GM19099 (cell line): ENCODE results near the gene HDAC4.

ENCODE experiments used
- POLR2A ChIP-seq: IDR thresholded peaks from 3 replicates; pipeline ENCODE4 v1.6.1; 2011; ENCODE audit warnings: low read depth; ENCODE audit not compliant: insufficient read length; ENCODE audit errors: extremely low read depth

HDAC4 gene

GRCh38 chr2:239329284-239329971 is 71.4 kb downstream of the HDAC4 start:
- no peak for TF ChIP-seq POLR2A

DNA sequence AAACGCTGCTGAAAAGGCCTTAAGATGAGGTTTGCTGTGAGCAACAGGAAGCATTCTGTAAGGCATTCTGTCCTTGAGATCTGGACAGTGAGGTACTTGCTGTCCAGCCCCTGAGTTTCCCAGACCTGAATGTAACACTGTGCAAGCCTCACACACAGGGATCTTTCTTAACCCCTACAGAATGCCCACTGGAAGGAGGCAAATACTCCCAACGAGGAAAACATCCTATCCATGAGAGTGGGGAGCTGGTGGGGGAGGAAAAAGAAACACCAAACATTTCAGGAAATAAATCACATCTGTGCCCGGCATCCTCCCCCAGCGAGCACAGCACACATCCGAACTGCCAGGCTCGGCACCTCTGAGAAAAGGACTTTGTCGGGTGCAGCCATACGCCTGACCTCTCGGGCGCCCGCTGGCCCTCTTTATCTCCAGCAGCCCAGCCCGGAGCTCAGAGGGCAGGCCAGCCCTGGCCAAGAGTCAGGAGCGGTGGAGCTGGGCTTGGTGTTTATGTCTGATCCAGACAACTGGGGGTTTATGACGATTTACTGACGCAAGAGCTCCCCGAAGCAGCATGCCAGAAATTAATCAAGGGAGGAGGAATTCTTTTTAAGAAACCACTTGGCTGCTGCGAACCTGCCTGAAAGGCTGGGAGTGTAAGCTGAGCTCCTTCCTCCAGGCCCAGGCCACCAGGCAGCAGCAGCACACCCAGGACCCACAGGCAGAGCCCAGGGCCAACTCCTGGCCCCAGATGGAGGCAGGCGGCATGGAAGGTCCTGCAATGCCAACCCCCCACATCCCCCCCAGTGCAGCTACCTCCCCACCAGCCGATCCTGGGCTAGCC is 72.2 kb downstream of the HDAC4 start:
- TF ChIP-seq POLR2A, result no peak

DNA sequence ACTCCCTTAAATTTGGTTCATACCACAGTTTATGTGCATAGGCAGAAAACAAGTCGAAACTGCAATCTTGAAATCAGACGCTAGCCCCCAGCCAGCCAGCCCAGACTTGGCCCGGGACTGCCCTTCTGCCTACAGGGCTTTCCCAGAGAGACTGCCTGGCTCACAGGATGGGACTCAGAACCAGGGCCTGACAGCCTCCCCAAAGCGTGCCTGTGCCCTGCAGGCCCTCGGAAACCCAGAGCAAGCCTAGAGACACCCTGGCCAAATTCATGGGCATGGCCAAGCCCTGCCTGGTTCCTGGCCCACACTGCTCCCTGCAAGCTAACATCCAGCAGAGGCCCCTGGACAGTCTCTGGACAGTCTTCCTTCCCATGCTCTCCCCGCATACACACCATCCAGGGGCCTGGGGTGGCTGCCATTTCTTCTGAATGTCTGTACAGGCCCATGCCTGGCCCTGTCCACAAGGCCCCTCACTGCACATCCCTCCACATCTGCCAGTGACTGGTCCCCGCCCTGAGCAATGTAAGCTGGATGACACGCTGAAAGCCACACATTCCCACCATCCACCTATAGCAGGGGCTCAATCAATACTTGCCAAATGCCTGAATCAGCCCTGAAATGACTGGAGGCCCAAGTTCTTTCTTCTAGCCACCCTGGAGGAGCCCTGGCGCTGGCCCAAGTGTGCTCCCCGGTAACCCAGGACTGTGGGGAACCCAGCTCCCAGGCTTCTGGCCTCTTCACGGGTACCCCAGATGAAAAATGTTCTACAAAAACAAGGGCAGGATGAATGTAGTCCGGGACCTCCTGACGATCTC is 73.1 kb downstream of the HDAC4 start:
- no peak for TF ChIP-seq POLR2A

DNA sequence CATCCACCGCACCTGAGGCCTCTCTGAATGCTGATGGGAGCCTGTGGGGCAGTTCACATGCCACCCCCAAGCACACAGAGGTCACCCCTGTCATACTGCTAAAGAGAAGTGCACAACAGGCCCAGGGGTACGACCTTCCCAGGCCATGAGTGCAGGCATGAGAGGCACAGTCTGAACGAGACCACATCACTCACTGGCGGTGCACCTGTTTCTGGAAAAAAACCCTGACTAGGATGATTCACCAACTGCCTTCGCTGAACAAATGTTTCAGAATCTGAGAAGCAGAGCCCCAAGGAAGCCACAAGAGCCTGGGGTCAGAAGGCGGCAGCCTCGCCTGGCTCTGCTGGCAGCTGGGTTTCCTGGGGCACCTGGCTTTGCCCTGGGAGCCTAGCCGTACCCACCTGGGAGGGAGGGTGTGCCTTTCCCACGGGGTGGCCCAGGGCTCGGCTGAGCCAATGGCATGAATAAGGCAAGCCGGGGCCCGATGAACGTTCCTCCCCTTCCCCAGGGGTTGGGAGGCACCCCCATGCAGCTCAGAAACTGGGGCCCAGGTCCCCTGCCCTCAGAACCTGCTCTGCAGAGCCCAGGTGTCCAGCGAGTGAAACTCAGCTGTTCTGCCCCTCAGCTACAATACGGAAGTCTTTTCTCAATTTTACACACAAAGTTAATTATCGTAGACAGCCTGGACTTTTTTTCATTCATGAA is 73.8 kb downstream of the HDAC4 start:
- TF ChIP-seq POLR2A, result no peak

GRCh38 chr2:239324456-239324855 is 76.4 kb downstream of the HDAC4 start:
- no peak for TF ChIP-seq POLR2A

DNA sequence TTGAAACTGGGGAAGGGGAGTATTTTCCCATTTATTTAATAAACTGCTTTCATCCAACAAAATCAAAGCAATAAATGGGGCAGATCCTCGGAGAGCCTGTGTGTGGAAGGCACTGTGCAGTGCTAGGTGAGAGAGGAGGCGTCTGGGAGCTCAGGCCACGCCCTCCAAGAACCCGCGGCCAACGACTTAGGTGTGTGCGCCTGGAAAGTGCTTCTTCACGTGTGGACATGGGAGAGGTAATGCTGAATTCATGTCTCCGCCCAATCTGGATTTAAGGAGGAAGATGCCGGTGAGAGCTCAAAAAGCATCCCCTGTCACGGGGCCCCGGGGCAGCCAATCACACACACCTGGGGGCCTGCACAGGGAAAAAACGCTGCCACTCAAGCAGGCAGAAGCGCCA is 77.4 kb downstream of the HDAC4 start:
- no peak for TF ChIP-seq POLR2A

DNA sequence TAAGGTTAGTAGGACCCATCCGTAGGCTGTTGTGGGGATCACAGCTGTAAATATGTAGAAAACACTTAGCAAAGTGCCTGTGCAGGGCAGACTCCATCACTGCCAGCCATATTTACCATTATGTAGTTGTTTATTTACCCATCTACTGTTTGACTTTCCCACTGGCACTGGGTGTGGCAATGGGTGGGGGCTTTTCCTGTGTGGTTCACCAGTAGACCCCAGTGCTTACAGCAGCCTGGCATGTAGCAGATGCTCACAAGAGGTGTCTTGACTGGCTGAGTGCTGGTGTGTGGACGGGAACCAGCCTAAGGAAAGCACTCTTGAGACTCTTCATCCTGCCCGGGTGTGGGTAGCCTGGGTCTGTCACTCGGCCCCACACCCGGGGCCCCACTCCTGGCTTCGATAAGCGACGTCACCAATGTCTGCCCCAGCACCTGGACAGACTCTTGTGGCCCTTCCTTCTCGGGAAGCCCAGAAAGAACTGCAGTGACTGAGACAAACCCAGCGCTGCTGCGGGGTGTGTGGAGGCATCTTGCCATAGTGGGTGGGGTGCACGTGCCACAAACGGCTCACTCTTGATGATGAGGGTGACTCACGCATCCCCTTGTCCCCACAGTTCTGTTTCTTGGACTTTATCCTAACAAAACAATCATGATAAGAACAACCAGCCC is 78.3 kb downstream of the HDAC4 start:
- no peak for TF ChIP-seq POLR2A

DNA sequence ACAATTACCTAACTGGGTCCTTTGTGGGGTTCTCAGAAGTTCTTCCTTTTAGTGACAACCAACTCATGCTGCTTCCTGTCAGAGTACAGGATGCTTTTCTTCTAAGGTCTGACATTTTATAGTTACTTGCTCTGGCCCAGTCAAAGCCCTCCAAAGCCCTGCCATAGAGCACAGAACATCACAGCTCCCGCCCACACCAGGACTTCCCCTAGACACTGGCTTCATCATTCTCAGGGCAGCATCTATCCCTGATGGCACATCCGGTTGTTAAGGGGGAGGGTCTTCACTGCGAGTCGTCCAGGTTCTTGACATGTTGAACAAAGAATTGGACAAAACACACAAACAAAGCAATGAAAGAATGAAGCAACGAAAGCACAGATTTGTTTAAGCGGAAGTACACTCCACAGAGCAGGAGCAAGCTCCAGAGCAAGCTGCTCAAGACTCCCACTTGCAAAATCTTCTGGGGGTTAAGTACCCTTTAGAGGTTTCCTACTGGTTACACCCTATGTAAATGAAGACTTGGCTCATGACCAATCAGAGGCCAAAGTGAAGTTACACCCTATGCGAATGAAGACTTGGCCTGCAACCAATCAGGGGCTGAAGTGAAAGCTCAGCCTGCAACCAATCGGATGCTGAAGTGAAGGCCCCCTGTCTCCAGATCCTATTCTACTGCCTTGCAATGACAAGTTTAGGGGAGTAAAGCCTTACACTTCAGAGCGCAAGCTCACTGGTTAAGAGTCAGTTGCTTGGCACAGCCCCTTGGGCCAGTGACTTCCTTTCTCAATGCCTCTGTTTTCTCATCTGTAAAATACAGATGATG is 79.0 kb downstream of the HDAC4 start:
- no peak for TF ChIP-seq POLR2A

- no peak for TF ChIP-seq POLR2A
Observed at GRCh38 chr2:239318790-239319661, 81.8 kb downstream of the HDAC4 start.

DNA sequence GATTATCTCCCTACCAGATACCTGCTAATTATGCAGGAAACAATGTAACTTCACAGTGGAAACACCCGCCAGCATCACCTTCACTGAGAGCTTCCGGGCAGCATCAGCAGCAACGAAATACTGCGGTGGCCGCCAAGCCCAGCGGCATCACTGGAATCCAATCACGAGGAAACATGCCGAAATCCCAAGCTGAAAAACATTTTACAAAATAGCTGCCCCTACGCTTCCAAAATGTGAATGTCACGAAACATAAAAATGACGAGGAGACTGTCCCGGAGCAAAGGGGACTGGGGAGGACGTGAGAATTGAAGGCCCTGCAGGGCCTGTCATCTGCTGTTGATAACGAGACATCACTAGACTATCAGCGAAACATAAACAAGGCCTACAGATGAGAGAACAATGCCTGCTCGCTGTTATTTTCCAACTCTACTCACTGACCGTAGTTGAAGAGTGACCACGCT is 82.6 kb downstream of the HDAC4 start:
- no peak for TF ChIP-seq POLR2A

DNA sequence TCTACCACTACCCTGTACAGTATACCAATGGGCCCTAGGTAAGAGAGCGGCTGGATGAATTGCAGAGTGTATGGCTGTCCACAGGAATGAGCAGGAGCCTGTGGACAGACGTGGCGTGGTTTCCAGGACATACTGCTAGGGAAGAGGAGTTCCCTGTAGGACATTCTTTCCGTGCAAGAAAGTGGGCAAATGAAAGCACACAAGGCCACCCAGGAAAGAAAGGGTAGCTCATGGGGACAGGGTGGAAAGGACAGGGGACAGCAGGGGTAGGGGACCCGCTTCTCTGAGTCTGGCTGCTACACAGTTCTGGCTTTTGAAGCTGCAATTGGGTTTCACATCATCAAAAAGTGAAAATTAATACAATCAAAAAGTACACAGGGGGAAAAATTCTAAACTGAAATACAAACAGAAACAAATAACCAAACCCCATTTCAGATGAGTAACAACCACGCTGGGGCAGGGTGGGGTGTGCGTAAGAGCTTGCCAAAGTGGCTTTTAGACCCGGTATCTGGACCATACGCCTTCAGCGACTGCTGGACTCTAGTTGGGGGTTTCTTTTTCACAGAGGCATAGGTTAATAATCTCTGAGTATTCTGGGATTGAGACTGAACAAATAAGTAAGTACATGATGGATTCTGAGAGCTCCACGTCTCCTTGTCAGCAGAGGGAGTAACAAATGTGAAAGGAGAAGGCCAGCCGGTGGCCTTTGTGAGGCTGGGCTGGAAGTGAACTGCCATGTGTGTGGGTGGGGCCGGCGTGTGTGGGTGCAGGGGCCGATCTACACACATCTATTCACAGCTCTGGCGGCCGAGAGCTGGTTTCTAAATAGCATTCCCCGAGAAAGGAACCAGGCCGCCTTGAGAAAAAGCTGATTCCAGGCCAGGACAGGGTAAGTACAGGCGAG is 84.0 kb downstream of the HDAC4 start:
- no peak for TF ChIP-seq POLR2A
